ENCODE measurements around the gene PHF21B. TPM values are rescaled to one million over a fixed set of nuclear protein-coding genes. Genes with fewer than 3 reads are reported as not detected.

PHF21B gene
- total and polyA plus RNA-seq, 12 donors, result 0.30 to 4.4 (median 1.8) TPM

DNA sequence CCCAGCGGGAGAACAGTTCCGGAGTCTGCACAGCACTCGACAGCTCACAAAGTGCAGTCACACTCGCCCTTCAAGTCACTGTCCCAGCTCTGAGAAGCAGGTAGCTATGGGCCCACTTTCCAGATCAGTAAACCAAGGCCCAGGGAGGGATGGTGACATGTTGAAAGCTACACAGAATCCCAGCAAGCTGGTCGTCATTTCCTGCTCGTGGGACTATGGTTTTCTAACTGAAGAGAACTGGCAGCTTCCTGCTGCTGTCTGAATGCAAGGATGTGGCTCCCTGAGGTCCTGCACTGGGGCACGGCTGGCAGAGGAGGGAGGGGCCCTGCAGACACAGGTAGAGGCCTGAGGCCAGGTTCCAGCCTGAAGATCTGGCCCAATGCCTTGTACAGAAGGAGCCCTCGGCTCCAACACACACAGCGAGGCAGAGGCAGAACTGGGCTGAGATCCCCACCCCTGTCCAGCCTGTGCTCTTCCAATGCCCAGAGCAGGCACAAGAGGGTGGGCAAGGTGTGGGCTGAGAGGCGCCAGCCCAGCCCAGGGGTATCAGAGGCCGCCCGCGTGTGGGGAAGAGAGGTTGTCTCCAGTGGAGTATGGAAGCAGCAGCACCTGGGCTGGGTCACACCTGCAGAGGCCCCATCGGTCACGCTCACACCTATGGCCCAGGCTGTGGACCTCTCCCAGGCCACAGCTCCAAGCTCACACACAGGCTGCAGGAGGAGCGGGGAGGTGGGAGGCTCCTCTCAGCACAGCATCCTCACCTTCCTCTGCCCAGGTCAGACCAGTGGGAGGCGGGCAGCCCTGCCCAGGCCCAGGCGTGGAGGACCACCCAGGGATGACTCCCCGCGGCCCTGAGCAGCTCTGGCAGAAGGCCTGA, 119.2 kb downstream of the PHF21B start:
- Histone ChIP-seq H3K9me3 (replicated peaks in 1 of 3) (no peaks in the 10 kb centered on the region), H3K27ac (no peak overlapping the region), H3K27me3 (no peaks in the 10 kb centered on the region), H3K4me3 (no peak overlapping the region), H3K4me1 (replicated peaks in 1 of 2) (no peaks in the 10 kb centered on the region), H3K36me3 (replicated peaks in 1 of 2) (no peaks in the 10 kb centered on the region)
- 83 to 91% (median 90%) methylated on average over 6 to 20 of the region's 20 CpGs for WGBS, 4 donors
- TF ChIP-seq POLR2A (IDR thresholded peaks at IDR 0.05), result no peak
- TF ChIP-seq, protein P1, sequence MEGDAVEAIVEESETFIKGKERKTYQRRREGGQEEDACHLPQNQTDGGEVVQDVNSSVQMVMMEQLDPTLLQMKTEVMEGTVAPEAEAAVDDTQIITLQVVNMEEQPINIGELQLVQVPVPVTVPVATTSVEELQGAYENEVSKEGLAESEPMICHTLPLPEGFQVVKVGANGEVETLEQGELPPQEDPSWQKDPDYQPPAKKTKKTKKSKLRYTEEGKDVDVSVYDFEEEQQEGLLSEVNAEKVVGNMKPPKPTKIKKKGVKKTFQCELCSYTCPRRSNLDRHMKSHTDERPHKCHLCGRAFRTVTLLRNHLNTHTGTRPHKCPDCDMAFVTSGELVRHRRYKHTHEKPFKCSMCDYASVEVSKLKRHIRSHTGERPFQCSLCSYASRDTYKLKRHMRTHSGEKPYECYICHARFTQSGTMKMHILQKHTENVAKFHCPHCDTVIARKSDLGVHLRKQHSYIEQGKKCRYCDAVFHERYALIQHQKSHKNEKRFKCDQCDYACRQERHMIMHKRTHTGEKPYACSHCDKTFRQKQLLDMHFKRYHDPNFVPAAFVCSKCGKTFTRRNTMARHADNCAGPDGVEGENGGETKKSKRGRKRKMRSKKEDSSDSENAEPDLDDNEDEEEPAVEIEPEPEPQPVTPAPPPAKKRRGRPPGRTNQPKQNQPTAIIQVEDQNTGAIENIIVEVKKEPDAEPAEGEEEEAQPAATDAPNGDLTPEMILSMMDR (IDR thresholded peaks at IDR 0.05), result no peak
- no peak for DNase-seq
- intact Hi-C loops (cut with DNase I), result no loop called here

DNA sequence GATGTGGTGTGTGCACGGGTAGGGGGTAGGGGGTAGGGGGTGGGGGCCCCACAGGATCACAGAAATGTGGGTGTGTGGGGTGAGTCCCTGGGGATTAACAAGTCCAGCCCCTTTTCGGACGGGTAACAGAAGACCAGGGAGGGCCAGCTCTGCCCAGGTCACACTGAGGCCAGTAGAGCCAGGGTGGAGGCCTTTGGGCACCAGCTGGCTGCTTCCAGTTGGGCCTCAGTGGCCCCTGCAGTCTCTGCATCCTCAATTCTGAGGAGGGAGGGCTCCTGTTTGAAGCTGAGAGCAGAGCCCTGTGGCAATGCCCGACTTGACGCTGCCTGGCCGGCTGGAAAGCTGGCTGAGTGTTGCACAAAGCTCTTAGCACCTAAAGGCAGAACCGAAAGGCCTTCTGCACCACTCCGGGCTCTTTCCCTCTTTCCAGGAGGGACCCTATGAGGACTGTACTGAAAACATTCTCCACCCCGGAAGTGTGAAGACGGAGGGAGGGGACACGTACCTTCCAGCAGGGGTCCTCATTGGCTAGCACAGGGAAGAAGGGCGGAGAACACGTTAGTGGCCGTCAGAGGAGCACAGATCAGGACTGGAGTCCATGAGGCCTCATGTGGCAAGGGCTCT, 120.4 kb downstream of the PHF21B start:
- 82 to 88% (median 84%) methylated on average over 13 to 14 of the region's 14 CpGs for WGBS, 4 donors
- TF ChIP-seq POLR2A (IDR thresholded peaks at IDR 0.05), result no peak
- TF ChIP-seq, protein P1 (IDR thresholded peaks at IDR 0.05), result no peak
- Histone ChIP-seq H3K4me1 (replicated peaks in 1 of 2) (no peaks in the 10 kb centered on the region), H3K36me3 (replicated peaks in 1 of 2) (no peaks in the 10 kb centered on the region), H3K27me3 (no peaks in the 10 kb centered on the region), H3K9me3 (replicated peaks in 1 of 3) (no peaks in the 10 kb centered on the region), H3K27ac (no peak overlapping the region), H3K4me3 (no peak overlapping the region)
- intact Hi-C loops (cut with DNase I), result no loop called here
- no peak for DNase-seq

GRCh38 chr22:44888491-44889254, 121.1 kb downstream of the PHF21B start:
- Histone ChIP-seq H3K27ac (no peak overlapping the region), H3K27me3 (no peaks in the 10 kb centered on the region), H3K4me3 (no peak overlapping the region), H3K36me3 (replicated peaks in 1 of 2) (no peaks in the 10 kb centered on the region), H3K9me3 (replicated peaks in 1 of 3) (no peaks in the 10 kb centered on the region), H3K4me1 (replicated peaks in 1 of 2) (no peaks in the 10 kb centered on the region)
- WGBS, 4 donors, result 75 to 93% (median 80%) methylated on average over 8 to 14 of the region's 14 CpGs
- DNase-seq, result no peak
- no peak for TF ChIP-seq POLR2A (IDR thresholded peaks at IDR 0.05)
- TF ChIP-seq, protein P1 (IDR thresholded peaks at IDR 0.05), result no peak
- intact Hi-C loops (cut with DNase I), result no loop called here

DNA sequence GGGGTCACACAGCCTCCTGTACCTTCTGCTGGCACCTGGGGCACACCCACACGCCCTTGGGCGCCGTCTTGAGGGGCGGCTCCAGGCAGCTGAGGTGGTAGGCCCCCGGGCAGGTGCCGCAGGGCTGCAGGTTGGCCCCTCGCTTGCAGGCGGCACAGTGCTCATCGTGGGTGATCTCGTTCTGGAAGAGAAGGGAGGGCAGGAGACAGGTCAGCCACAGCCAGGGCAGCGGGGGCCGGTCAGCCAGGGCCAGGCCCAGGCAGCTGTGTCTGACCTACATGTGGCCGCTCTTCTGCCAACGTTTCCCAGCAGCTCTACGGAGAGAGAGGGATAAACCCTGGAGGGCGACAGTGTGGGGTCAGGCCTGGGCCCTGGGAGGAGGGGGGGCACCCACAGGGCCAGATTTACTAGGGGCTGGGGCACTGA, 121.9 kb downstream of the PHF21B start:
- no peak for TF ChIP-seq POLR2A (IDR thresholded peaks at IDR 0.05)
- H3K4me3 ChIP-seq, result no peak overlapping the region
- DNase-seq, result no peak
- H3K27ac ChIP-seq, result no peak overlapping the region
- 83 to 92% (median 90%) methylated on average over 5 to 16 of the region's 16 CpGs for WGBS, 4 donors
- no peaks in the 10 kb centered on the region for H3K9me3 ChIP-seq (replicated peaks in 1 of 3)
- H3K4me1 ChIP-seq (replicated peaks in 1 of 2), result no peaks in the 10 kb centered on the region
- intact Hi-C loops (cut with DNase I), result no loop called here
- H3K36me3 ChIP-seq (replicated peaks in 1 of 2), result no peaks in the 10 kb centered on the region
- H3K27me3 ChIP-seq, result no peaks in the 10 kb centered on the region
